Testis (tissue), 3 donors: Measurements from ENCODE around the gene GTPBP1. TPM values are rescaled to one million over a fixed set of nuclear protein-coding genes. Genes with fewer than 3 reads are reported as not detected.

ENCODE experiments used
- DNase-seq: peaks from one replicate; pipeline ENCODE4 v3.0.0-alpha.2; 2019
- H3K27ac ChIP-seq, 2 donors: fragments of 200-600 bp; sonication (generic); one replicate each; pipeline ENCODE4 v1.5.1; 2019
- H3K27me3 ChIP-seq: fragments of 200-600 bp; sonication (generic); one replicate; pipeline ENCODE4 v1.5.1; 2019
- H3K36me3 ChIP-seq: fragments of 200-600 bp; sonication (generic); one replicate; pipeline ENCODE4 v1.5.1; 2017; ENCODE audit warnings: low read depth; ENCODE audit errors: missing control alignments
- H3K4me1 ChIP-seq: fragments of 200-600 bp; sonication (generic); one replicate; pipeline ENCODE4 v1.5.1; 2019
- H3K4me3 ChIP-seq, 2 donors: fragments of 200-600 bp; sonication (generic); one replicate each; pipeline ENCODE4 v1.5.1; 2017 to 2019
- H3K9me3 ChIP-seq: fragments of 200-600 bp; sonication (generic); one replicate; pipeline ENCODE4 v1.5.1; 2017
- POLR2A ChIP-seq: fragments of 450-650 bp; IDR thresholded peaks from one replicate; pipeline ENCODE4 v1.6.1; 2017; ENCODE audit warnings: antibody characterized with exemption, mild to moderate bottlenecking, moderate library complexity
- WGBS, 2 donors: methylation state at CpG; one replicate each; pipeline ENCODE4 v1.1.5; 2018; 5-methylcytosine and 5-hydroxymethylcytosine counted together
- intact Hi-C: fragments of 100-400 bp; cut with DNase I; formaldehyde crosslinking; loops from one replicate; pipeline ENCODE4 v1.15.1; 2023; ENCODE audit warnings: low total_unique reads
- polyA plus RNA-seq: library from polyadenylated mRNA; stranded (reverse); fragments of 350-450 nt; fragmentation: Illumina TruSeq; extraction: RNeasy Lipid Tissue Mini Kit (QIAGEN cat#74804); gene quantifications from one replicate; pipeline ENCODE4 v1.2.3, GENCODE V29; 2014; ENCODE audit warnings: low read depth, low replicate concordance; ENCODE audit not compliant: insufficient read depth
- total RNA-seq, 2 donors: library from RNA; depleted of rRNA; stranded (reverse); fragments of >200 nt; gene quantifications; one replicate each; pipeline ENCODE4 v1.2.3, GENCODE V29; 2016
- TF ChIP-seq, protein P1 (sequence below), 3 experiments: fragments of 450-650 bp in 2 of 3; fragments of 200-600 bp in 1 of 3; sonication (generic) in 1 of 3; IDR thresholded peaks; one replicate each; pipeline ENCODE4 v1.5.1; 2016 to 2019; ENCODE audit warnings: antibody characterized with exemption in 3 of 3, mild to moderate bottlenecking in 2 of 3, moderate library complexity in 1 of 3

GTPBP1 gene
- total and polyA plus RNA-seq, 3 donors from 2014 or later = 53.1 to 89.8 (median 81.5) TPM

DNA sequence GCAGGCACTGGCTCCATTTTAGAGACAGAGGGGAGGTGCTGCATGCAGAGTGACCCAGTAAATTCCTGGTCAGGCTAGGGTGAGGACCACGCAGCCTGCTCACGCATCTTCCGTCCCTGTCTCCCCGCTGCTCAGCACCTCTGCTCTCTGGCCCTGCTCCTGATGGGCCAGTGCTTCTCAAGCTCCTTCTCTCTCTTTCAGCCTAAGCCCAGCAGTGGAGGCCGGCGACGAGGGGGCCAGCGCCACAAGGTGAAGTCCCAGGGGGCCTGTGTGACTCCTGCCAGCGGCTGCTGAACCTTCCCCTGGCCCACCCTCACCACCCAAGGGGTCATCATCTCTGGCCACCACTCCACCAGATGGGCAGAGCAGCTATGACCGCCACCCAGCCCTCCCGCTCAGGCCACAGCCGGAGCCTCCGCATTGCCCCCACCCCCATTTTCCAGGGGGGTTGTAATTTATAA is 24.7 kb downstream of the GTPBP1 start:
- no peak for DNase-seq
- intact Hi-C loops = no loop called here
- H3K27ac ChIP-seq = no peak overlapping the region
- H3K4me3 ChIP-seq = no peak overlapping the region
- no peaks in the 10 kb centered on the region for H3K9me3 ChIP-seq
- WGBS, 2 donors = 93 to 95% methylated on average over 8 to 13 of the region's 13 CpGs
- no peaks in the 10 kb centered on the region for H3K27me3 ChIP-seq
- peaks cover 11% of the 10 kb centered on the region for H3K4me1 ChIP-seq
- H3K36me3 ChIP-seq = no peaks in the 10 kb centered on the region
- TF ChIP-seq, protein P1, sequence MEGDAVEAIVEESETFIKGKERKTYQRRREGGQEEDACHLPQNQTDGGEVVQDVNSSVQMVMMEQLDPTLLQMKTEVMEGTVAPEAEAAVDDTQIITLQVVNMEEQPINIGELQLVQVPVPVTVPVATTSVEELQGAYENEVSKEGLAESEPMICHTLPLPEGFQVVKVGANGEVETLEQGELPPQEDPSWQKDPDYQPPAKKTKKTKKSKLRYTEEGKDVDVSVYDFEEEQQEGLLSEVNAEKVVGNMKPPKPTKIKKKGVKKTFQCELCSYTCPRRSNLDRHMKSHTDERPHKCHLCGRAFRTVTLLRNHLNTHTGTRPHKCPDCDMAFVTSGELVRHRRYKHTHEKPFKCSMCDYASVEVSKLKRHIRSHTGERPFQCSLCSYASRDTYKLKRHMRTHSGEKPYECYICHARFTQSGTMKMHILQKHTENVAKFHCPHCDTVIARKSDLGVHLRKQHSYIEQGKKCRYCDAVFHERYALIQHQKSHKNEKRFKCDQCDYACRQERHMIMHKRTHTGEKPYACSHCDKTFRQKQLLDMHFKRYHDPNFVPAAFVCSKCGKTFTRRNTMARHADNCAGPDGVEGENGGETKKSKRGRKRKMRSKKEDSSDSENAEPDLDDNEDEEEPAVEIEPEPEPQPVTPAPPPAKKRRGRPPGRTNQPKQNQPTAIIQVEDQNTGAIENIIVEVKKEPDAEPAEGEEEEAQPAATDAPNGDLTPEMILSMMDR (IDR thresholded peaks at IDR 0.05) = no peak
- TF ChIP-seq POLR2A = no peak

DNA sequence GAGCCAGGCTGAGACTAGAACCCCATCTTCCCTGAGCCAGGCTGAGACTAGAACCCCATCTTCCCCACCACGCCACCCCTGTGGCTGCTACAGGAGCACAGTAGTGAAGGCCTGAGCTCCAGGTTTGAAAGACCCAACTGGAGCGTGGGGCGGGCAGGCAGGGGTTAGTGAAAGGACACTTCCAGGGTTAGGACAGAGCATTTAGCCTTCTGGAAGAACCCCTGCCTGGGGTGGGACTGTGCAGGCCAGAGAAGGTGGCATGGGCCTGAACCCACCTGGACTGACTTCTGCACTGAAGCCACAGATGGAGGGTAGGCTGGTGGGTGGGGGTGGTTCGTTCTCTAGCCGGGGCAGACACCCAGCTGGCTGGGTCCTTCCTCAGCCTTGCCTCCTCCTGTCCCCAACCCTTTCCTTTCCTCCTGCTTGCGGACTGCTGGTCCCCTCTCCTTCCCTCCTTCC is 26.0 kb downstream of the GTPBP1 start:
- Histone ChIP-seq H3K36me3 (no peaks in the 10 kb centered on the region), H3K4me3 (no peak overlapping the region), H3K27me3 (no peaks in the 10 kb centered on the region), H3K27ac (no peak overlapping the region), H3K9me3 (no peaks in the 10 kb centered on the region), H3K4me1 (peaks cover 11% of the 10 kb centered on the region)
- WGBS, 2 donors = 80 to 96% methylated on average over 5 to 6 of the region's 6 CpGs
- no peak for TF ChIP-seq POLR2A
- TF ChIP-seq, protein P1 (IDR thresholded peaks at IDR 0.05) = no peak
- no peak for DNase-seq
- intact Hi-C loops = no loop called here

DNA sequence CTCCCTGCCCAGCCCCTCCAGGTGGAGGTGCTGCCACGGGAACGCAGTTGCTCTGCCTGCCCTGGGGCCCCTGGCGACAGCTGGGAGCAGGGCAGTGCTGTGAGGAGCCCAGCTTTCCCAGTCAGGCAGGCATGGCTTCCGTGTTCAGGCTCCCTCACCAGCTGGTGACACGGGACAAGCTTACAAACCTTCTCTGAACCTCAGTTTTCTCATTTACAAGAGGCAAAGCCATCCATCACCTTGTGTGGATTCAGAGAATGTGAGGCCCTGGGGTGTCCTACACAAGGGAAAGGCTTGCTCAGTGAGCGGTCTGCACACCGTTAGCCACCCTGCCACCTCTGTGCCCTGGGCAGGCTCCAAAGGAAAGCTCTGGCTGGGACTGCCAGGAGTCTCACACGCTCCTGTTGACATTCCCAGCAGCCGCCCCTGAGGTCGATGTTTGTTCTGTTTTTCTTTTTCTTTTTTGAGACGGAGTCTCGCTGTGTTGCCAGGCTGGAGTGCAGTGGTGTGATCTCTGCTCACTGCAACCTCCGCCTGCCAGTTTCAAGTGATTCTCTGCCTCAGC is 26.6 kb downstream of the GTPBP1 start:
- H3K27ac ChIP-seq = no peak overlapping the region
- no peak for TF ChIP-seq POLR2A
- TF ChIP-seq, protein P1 (IDR thresholded peaks at IDR 0.05) = no peak
- intact Hi-C loops = no loop called here
- no peaks in the 10 kb centered on the region for H3K36me3 ChIP-seq
- H3K9me3 ChIP-seq = no peaks in the 10 kb centered on the region
- no peak overlapping the region for H3K4me3 ChIP-seq
- DNase-seq = no peak
- WGBS, 2 donors = 81 to 83% methylated on average over 11 to 13 of the region's 13 CpGs
- no peaks in the 10 kb centered on the region for H3K27me3 ChIP-seq
- peaks cover 11% of the 10 kb centered on the region for H3K4me1 ChIP-seq

DNA sequence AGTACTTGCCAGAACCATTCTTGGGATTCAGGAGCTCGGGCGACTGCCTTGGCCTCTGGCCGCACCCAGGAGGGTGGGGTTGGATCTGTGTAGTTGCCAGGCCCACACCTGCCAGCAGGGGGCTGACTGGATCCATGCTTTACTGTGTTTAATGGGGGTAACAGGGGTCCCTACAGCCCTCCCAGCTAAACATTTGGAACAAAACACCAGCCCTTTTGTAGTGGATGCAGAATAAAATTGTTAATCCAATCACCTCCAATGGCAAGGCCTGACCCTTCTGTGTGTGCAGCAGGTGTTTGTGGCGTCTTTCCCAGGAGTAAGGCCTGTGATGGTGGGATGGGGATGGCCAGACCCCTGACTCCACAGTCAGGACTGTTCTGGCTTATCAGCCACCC is 27.6 kb downstream of the GTPBP1 start:
- no peaks in the 10 kb centered on the region for H3K36me3 ChIP-seq
- TF ChIP-seq POLR2A = no peak
- TF ChIP-seq, protein P1 (IDR thresholded peaks at IDR 0.05) = peak; percentile 20 to 66 (median 52)
- H3K9me3 ChIP-seq = no peaks in the 10 kb centered on the region
- 44 to 65% methylated on average over 4 of the region's 4 CpGs for WGBS, 2 donors
- peak overlapping the region in 1 of 2 donors; percentile 56 for H3K27ac ChIP-seq
- no peak overlapping the region for H3K4me3 ChIP-seq
- H3K4me1 ChIP-seq = peaks cover 8% of the 10 kb centered on the region
- no peaks in the 10 kb centered on the region for H3K27me3 ChIP-seq
- peak; percentile 56 for DNase-seq
- intact Hi-C loops = no loop called here
